HG03097 (cell line): ENCODE data around the gene ZNF253.
A peak's percentile ranks its signal among the peaks of the same experiment; 100 is the strongest.
"Not testable (repeated sequence)": the region's sequence is repeated elsewhere in the genome, so short reads cannot be mapped to it uniquely, and the experiment has no call there.

ENCODE experiments used
- ATAC-seq: cut with Tn5 transposase; IDR thresholded peaks from one replicate; pipeline ENCODE4 v1.9.1; 2021; ENCODE audit not compliant: unreplicated experiment, low FRiP score

ZNF253 gene

DNA sequence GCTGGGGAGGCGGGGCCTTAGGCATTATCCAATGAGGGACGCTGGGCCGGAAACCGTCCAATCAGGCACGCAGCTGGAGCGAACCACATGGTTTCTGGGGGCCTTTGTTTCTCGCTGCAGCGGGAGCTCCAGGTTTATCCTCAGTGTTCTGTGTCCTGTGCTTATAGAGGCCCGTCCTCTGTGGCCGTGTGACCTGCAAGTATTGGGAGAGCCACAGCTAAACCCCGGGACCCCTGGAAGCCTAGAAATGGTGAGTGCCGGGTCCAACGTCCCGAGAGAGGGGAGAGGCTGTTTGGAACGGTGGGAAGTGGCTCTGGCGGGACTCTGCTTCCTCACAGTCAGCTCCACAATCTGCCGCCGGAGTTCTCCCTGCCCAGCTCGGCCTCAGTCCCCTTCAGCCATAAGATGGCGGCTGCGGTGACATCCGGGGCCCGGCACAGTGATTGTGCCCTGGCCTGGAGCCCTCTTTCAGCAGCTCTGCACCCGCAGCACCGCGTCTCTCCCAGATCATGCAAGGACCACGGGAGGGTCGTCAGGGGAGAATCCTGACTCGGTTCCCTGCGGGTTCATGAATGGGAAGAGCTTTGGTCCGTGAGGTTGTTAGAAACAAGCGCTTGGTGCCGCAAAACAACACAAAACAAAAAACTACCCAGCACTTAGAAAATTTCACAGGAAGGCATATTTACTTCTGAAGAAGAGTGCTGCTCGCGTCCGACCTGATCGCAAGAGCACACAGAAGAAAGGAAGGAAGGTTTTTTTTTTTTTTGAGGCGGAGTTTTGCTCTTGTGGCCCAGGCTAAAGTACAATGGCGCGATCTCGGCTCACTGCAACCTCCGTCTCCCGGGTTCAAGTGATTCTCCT lies at the start of gene ZNF253:
Gene ZNF253, plus strand, starts transcription at position 133 of the 861 bp plus-strand sequence. Its CDS starts 115 bp downstream, at position 248.
- ATAC-seq = peak; percentile 95

DNA sequence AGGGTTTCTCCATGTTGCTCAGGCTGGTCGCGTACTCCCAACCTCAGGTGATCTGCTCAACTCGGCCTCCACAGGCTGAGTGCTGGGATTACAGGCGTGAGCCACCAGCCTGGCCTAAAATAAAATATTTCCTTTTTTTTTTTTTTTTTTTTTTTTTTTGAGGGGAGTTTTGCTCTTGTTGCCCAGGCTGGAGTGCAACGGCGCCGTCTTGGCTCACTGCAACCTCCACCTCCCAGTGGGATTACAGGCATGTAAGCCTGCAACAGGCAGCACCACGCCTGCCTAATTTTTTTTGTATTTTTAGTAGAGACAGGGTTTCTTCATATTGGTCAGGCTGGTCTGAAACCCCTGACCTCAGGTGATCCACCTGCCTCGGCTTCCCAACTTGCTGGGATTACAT lies 49.0 kb upstream of the ZNF253 start:
- ATAC-seq = no peak

DNA sequence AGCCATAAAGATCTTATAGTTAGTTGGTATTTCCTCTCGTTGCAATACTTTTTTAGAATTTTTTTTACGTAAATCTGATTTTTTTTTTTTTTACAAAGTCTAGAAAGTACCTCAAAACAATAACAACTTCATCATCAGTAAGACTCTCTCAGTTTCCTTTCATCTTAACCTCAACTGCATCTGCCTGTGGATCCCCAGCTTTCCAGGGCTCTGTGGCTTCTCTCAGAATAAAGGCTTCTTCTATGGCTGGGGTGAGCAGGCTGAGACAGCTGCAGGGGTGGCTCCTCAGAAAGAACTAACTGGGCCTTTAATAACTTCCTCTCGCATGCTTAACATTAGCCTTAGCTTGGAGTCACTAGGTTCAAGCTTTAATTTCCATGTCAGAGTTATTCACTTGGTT lies 48.3 kb upstream of the ZNF253 start:
- ATAC-seq = no peak

DNA sequence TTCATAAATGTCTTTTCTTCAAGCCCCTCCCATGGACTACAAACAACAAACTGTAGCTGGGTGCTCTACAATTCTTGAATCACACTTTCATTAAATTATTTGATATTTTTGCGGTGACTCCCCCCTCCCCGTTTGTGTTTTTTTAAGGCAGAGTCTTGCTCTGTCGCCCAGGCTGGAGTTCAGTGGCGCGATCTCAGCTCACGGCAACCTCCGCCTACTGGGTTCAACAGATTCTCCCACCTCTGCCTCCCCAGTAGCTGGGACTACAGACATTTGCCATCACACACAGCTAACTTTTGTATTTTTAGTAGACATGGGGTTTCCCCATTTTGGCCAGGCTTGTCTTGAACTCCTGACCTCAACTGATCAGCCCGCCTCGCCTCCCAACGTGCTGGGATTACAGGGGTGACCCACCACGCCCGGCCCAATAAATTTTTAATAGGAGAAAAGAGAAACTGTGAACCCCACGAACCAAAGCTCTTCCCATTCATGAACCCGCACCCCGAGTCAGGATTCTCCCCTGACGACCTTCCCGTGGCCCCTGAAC lies 44.8 kb upstream of the ZNF253 start:
- no peak for ATAC-seq

DNA sequence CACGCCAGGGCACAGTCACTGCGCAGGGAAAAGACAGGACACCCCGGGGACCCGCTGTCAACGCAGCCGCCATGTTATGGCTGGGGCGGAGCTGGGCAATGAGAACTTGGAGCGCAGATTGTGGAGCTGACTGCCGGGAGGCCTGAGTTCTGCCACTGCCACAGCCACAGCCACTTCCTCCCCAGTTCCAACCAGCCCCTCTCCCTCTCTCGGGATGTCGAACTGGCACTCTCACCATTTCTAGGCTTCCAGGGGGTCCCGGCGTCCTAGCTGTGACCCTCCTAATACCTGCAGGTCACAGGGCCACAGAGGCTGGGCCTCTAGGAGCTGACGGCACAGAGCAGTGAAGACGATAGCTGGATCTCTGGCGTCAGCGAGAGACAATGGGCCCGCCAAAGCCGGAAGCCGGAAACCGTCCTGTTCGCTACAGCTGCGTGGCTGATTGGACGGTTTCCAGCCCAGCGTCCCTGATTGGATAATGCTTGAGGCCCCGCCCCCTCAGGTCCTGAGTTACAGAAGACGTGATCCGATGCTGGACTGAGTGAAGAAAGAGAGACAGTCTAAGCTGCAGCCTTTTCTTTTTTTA lies 44.2 kb upstream of the ZNF253 start, which contains the start of gene ZNF506:
Gene ZNF506, minus strand, starts transcription at position 385 of the 586 bp plus-strand sequence. Its CDS starts 147 bp downstream, at position 238.
- ATAC-seq = peak; percentile 85

- ATAC-seq = not testable (repeated sequence)
These were observed 43.7 kb upstream of the ZNF253 start for GRCh38 chr19:19821976-19822375.

DNA sequence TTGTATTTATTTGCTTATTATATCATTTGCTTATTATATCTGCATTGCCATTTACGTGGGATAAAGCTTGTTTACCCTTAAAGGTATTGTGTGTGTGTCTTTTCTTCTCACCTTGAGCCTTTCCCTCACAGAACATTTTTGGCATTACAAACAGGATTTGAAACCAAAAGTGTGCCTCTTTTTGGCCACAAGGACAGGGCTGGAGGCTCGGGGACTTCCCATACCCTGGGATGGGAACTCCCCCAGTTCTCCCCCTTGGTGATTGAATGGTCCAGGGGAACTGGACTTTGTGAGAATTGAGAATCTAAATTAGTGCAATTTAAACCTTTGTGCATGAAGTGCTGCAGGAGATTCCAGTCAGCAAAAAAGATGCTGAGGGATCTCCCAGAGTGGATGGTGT lies 41.8 kb upstream of the ZNF253 start:
- ATAC-seq = no peak

- ATAC-seq = no peak
These were observed 38.8 kb upstream of the ZNF253 start for GRCh38 chr19:19826875-19827274.

DNA sequence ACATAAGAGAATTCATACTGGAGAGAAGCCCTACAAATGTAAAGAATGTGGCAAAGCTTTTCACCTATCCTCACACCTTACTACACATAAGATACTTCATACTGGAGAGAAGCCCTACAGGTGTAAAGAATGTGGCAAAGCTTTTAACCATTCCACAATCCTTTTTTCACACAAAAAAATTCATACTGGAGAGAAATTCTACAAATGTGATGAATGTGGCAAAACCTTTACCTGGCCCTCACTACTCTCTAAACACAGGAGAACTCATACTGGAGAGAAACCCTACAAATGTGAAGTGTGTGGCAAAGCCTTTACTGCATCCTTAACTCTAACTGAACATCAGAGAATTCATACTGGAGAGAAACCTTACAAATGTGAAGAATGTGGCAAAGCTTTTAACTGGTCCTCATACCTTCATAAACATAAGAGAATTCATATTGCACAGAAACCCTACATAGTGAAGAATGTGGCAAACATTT lies 30.1 kb upstream of the ZNF253 start:
- no peak for ATAC-seq

DNA sequence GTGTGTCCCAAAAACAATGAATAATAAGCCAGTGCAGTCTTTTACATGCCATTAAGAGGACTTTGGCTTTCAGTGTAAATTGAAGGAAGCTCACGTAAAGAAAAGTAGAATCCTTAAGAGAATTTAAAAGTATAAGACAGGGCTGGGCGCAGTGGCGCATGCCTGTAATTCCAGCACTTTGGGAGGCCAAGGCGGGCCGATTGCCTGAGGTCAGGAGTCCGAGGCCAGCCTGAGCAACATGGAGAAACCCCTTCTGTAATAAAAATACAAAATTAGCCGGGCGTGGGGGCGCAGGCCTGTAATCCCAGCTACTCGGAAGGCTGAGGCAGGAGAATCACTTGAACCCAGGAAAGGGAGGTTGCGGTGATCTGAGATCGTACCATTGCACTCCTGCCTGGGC lies 17.9 kb upstream of the ZNF253 start:
- ATAC-seq = no peak

DNA sequence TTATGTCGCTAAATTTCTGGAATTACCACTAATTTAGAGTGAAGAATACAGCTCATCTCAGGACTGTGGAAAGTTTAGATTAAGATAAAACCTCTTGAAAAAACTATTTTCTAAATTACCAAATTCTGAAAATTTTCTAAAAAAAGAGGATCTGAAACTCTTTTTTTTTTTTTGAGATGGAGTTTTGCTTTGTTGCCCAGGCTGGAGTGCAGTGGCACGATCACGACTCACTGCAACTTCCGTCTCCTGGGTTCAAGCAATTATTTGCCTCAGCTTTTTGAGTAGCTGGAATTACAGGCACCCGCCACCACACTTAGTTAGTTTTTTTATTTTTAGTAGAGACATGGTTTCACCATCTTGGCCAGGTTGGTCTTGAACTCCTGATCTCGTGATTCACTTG lies 16.6 kb upstream of the ZNF253 start:
- ATAC-seq = no peak

GRCh38 chr19:19851740-19852139 lies 13.9 kb upstream of the ZNF253 start:
- ATAC-seq = not testable (repeated sequence)

- no peak for ATAC-seq
These were observed 6.9 kb upstream of the ZNF253 start for GRCh38 chr19:19858751-19859150.

DNA sequence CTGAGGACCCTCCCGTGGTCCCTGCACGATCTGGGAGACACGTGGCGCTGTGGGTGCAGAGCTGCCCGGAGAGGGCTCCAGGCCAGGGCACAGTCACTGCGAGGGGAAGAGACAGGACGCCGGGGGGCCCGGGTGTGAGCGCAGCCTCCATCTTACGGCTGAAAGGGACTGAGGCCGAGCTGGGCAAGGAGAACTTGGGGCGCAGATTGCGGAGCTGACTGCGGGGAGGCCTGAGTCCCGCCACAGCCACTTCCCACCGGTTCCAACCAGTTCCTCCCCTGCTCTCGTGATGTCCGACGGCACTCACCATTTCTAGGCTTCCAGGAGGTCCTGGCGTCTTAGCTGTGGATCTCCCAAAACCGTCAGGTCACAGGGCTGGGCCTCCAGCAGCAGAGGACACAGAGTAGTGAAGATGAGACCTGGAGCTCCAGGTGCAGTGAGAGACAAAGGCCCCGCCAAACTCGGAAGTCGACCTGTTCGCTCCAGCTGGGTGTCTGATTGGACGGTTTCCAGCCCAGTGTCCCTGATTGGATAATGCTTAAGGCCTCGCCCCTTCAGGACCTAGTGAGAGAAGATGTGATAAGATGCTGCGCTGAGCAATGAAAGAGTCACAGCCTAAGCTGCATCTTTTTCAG lies 4.8 kb upstream of the ZNF253 start:
- ATAC-seq = no peak

GRCh38 chr19:19866611-19867248 lies 1.0 kb downstream of the ZNF253 start:
- no peak for ATAC-seq

GRCh38 chr19:19870086-19870485 lies 4.4 kb downstream of the ZNF253 start:
- ATAC-seq = not testable (repeated sequence)

DNA sequence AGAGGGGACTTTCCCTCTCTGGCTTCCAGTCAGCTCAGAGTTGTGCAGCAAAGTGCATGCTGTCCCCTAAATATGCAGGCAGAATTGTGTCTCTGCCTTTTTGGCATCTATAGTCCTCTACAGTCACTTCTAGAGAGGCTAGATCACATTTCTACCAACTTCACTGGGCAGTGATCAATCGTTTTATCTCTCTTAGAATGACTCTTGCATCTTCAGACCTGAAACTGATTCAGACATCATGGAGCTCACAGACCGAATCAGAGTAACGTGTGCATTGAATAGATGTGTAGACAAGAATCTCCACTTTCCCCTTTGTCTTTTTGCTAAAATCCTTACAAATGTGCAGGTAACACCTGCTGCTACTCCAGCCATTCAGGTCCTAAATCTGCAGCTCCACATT lies 6.2 kb downstream of the ZNF253 start:
- ATAC-seq = no peak

DNA sequence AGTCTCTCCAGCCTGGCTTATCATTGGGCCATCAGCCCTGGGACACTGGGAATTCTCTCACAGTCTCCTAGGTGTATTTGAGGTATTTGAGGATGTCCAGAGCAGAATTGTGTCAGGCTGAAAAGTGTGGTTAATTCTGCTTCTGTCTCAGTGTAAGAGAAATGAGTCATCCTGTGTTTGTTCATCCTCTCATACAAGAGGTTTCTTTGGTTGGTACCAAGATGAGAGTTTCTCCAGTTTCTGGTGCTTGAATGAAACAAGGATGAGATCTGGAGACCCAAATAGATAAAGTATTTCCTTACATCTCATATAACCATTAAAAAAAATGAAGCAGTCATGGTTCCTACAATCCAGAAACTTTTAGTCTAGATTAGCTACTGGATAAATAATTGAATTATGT lies 7.7 kb downstream of the ZNF253 start:
- ATAC-seq = no peak

DNA sequence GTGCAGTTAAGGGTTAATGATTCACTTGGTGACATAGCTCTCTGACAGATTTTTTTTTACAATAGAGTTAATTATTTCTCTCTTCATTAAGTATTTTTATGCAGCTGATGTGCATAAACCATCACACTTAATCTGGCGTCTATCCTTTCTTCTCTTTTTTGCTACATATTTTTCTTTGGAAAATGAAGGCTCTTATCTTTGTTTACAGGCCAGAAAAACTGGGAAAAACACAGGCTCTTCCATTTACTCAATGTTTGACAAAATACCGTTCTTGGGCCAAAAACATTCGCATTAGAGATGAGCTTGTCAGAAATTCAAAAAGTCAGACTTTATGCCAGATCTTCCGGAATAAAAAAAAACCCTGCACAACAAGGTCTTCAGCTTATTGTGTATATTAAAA lies 12.0 kb downstream of the ZNF253 start:
- no peak for ATAC-seq

DNA sequence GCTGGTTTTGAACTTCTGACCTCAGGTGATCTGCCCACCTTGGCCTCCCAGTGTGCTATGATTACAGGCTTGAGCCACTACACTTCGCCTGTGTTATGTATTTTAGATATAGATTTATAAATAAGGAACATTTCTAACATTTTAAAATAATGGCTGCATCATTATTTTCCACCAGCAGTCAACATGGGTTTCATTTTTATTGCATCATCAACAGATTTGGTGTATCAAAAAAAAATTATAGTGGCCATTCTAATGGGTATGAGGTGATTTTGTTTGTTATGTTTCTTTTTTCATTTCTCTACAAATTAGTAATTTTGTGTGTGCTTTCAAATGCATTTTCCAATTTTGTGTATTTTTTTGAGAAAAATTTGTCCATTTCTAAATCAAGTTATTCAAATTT lies 18.9 kb downstream of the ZNF253 start:
- no peak for ATAC-seq
